ENCODE data around the gene METAP2. TPM values are rescaled to one million over a fixed set of nuclear protein-coding genes. Genes with fewer than 3 reads are reported as not detected.

The METAP2 gene
- total RNA-seq, 4 donors from 2014 or later = 50.3 to 124 (median 66.3) TPM

GRCh38 chr12:95499772-95500171, 25.8 kb downstream of the METAP2 start:
- no peak for TF ChIP-seq CTCF (IDR thresholded peaks at IDR 0.05)
- DNase-seq (ENCODE audit: low spot score) = no peak
- ATAC-seq (ENCODE audit: low FRiP score) = no peak

- DNase-seq (ENCODE audit: low spot score) (no peak), ATAC-seq (ENCODE audit: low FRiP score) (no peak)
- TF ChIP-seq CTCF (IDR thresholded peaks at IDR 0.05) = no peak
Observed at GRCh38 chr12:95504140-95504539, 30.2 kb downstream of the METAP2 start.

- TF ChIP-seq CTCF (IDR thresholded peaks at IDR 0.05) = no peak
- ATAC-seq (ENCODE audit: low FRiP score) (no peak), DNase-seq (ENCODE audit: low spot score) (no peak)
Observed at GRCh38 chr12:95505039-95505438, 31.1 kb downstream of the METAP2 start.

- ATAC-seq (ENCODE audit: low FRiP score) = no peak
- DNase-seq (ENCODE audit: low spot score) = no peak
- no peak for TF ChIP-seq CTCF (IDR thresholded peaks at IDR 0.05)
Observed at GRCh38 chr12:95506707-95507523, 33.0 kb downstream of the METAP2 start.

- ATAC-seq (ENCODE audit: low FRiP score) (no peak), DNase-seq (ENCODE audit: low spot score) (no peak)
- TF ChIP-seq CTCF (IDR thresholded peaks at IDR 0.05) = no peak
Observed at GRCh38 chr12:95509300-95509699, 35.3 kb downstream of the METAP2 start.

- DNase-seq (ENCODE audit: low spot score) = no peak
- ATAC-seq (ENCODE audit: low FRiP score) = no peak
- no peak for TF ChIP-seq CTCF (IDR thresholded peaks at IDR 0.05)
Observed at GRCh38 chr12:95511977-95512376, 38.0 kb downstream of the METAP2 start.

GRCh38 chr12:95513599-95513998, 39.6 kb downstream of the METAP2 start:
- ATAC-seq (ENCODE audit: low FRiP score) (no peak), DNase-seq (ENCODE audit: low spot score) (no peak)
- no peak for TF ChIP-seq CTCF (IDR thresholded peaks at IDR 0.05)

Data from omental fat pad (tissue), 4 donors.